Measurements from ENCODE around the gene TAGAP. TPM values are rescaled to one million over a fixed set of nuclear protein-coding genes. Genes with fewer than 3 reads are reported as not detected.

TAGAP gene
- total and polyA plus RNA-seq, 9 of the 15 experiments (the other 6 are each of a cell fraction or from before 2014, with no cell fraction given) = 0.07 TPM; not detected in 8

- no peak for TF ChIP-seq ETV6 (IDR thresholded peaks at IDR 0.05; ENCODE audit: borderline replicate concordance in 1 of 2, low read depth in 2 of 2, low read length in 1 of 2)
- TF ChIP-seq ETV6 (CRISPR knock-in tag; IDR thresholded peaks at IDR 0.05; ENCODE audit: borderline replicate concordance) = no peak
- TF ChIP-seq TEAD4 (IDR thresholded peaks at IDR 0.05; ENCODE audit: low read length) = no peak
- no peak for TF ChIP-seq TEAD4 (CRISPR knock-in tag; IDR thresholded peaks at IDR 0.05; ENCODE audit: borderline replicate concordance)
- no peak for TF ChIP-seq MTA1 (IDR thresholded peaks at IDR 0.05; ENCODE audit: borderline replicate concordance)
Measured at GRCh38 chr6:159062564-159062945, 17.8 kb upstream of the TAGAP start (continued).

GRCh38 chr6:159061805-159062563, 17.2 kb upstream of the TAGAP start:
- no peaks in the 10 kb centered on the region for H3K9me3 ChIP-seq (replicated peaks; ENCODE audit: control insufficient read depth, insufficient read depth, low read depth, low read length)
- H3K79me2 ChIP-seq (ENCODE audit: control insufficient read depth, insufficient read depth, low read length) = no peaks in the 10 kb centered on the region
- POLR2A ChIA-PET = no interaction called here
- TF ChIP-seq DEAF1 (CRISPR knock-in tag; IDR thresholded peaks at IDR 0.05) (no peak), ZFPM2 (CRISPR knock-in tag; IDR thresholded peaks at IDR 0.05) (no peak), PCBP1 (IDR thresholded peaks at IDR 0.05; ENCODE audit: low read depth, low read length, poor library complexity, severe bottlenecking) (no peak), GABPB2 (CRISPR knock-in tag; conservative IDR thresholded peaks at IDR 0.05) (no peak), TBP (optimal IDR thresholded peaks at IDR 0.05; ENCODE audit: low read depth, low read length) (no peak), IRF2 (CRISPR knock-in tag; IDR thresholded peaks at IDR 0.05) (no peak), EHMT2 (IDR thresholded peaks at IDR 0.05) (no peak), ZNF445 (CRISPR knock-in tag; IDR thresholded peaks at IDR 0.05; ENCODE audit: low read depth) (no peak), CC2D1A (IDR thresholded peaks at IDR 0.05) (no peak), MTA1 (IDR thresholded peaks at IDR 0.05; ENCODE audit: borderline replicate concordance) (no peak), ATF4 (CRISPR knock-in tag; IDR thresholded peaks at IDR 0.05) (no peak), NR0B1 (IDR thresholded peaks at IDR 0.05; ENCODE audit: partially characterized antibody) (no peak), ZNF583 (CRISPR knock-in tag; IDR thresholded peaks at IDR 0.05) (no peak)
- H3K4me3 ChIP-seq = no peak overlapping the region
- peaks cover 39 to 55% of the 10 kb centered on the region in 2 experiments for H3K27me3 ChIP-seq (ENCODE audit: control insufficient read depth in 2 of 2, insufficient read depth in 2 of 2, low read length in 2 of 2)
- CTCF ChIA-PET (ENCODE audit: low intra/inter-chr PET ratio) = no interaction called here
- in situ Hi-C loops (cut with MboI) (no loop called here), intact Hi-C loops (cut with micrococcal nuclease) (no loop called here)
- 1% methylated on average over 10 of the region's 10 CpGs for WGBS (ENCODE audit: insufficient coverage, low coverage, missing lambda C conversion rate)
- no peak overlapping the region for H2AFZ ChIP-seq (ENCODE audit: low read depth, low read length)
- H3K4me1 ChIP-seq (replicated peaks in 1 of 2; ENCODE audit: control insufficient read depth in 2 of 2, insufficient read depth in 2 of 2, low read length in 2 of 2) = no peaks in the 10 kb centered on the region
- no peaks in the 10 kb centered on the region for H3K9me1 ChIP-seq (ENCODE audit: control insufficient read depth, insufficient read depth, low read length)
- DNase-seq (ENCODE audit: extremely low read depth in 1 of 4, low spot score in 3 of 4) = no peak
- no peaks in the 10 kb centered on the region for H3K36me3 ChIP-seq (ENCODE audit: control insufficient read depth, insufficient read depth, low read length)
- no TSS peak for BruUV-seq (replicated peaks)
- no peak overlapping the region for H3K4me2 ChIP-seq (ENCODE audit: insufficient read depth, low read length)
- no peak overlapping the region for H3K9ac ChIP-seq (ENCODE audit: insufficient read depth in 1 of 2, low read depth in 2 of 2, low read length in 2 of 2)
- H4K20me1 ChIP-seq (replicated peaks; ENCODE audit: control insufficient read depth, insufficient read depth, low read length) = no peaks in the 10 kb centered on the region
- FAIRE-seq = no peak
- no peak overlapping the region for H3K27ac ChIP-seq (ENCODE audit: extremely low read depth, low read depth, low read length)
- ATAC-seq = no peak
